Stimulated activated CD4-positive, alpha-beta T cell treated with anti-CD3 and anti-CD28 coated beads, TNF-alpha, amount 100 ng/mL, for 4 hours (primary cell): ENCODE data around the gene SF1.
A peak's percentile ranks its signal among the peaks of the same experiment; 100 is the strongest.

Experiments
- DNase-seq, 3 experiments: peaks; one replicate each; pipeline ENCODE4 v3.0.0-alpha.2; 2020; ENCODE audit warnings: low read depth in 3 of 3

SF1 gene

DNA sequence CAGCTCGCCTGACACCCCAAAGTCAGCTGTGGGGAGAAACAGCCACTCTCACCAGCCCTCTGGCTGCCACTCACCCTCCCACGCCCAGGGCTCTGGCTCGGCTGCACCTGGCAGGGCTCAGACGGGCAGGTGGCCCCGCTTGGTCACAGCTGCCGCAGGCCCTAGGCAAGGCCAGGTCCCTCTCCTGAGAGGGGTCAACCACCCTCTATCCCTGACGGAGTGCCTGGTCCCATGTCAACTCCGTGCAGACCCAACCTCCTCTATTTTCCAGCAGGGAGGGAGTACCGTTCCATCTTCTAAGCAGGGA lies 22.8 kb upstream of the SF1 start:
- DNase-seq, result no peak

DNA sequence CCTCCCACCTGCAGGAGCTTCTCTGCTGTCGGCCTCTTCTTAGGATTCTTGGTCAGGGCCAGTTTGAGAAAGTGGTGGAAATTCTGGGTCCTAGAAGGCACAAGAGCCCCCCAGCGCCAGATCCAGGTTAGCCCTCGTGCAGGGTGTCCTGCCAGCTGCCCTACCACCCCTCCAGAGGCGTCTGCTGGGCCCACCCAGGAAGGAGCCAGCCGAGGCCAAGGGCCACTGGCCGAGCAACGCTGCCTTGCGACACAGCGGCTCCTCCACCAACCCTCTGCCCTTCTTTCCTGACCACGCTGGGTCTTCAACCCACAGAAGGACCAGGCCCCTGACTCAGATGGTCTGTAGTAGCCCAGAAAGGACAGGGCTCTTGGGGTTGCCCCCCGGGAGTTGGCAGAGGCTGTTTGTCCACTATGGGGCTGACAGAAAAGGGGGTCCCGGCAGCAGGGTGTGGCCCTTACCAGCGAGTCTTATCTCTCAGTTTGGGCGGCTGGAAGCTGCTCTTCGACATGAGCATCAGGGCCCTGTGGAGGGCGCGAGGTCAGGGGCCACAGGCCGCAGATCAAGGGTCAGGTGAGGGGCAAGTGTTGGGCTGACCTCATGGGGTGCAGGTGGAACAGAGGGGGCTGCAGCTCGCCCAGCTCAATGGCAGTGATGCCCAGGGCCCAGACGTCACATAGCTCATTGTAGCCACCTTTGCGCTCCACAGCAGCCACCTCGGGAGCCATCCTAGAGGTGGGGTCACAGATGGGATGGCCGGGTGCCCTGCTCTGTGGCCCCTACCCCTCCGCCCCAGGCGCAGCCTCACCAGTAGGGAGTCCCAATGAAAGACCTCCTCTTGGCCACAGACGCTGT lies 22.2 kb upstream of the SF1 start:
- DNase-seq, result no peak

DNA sequence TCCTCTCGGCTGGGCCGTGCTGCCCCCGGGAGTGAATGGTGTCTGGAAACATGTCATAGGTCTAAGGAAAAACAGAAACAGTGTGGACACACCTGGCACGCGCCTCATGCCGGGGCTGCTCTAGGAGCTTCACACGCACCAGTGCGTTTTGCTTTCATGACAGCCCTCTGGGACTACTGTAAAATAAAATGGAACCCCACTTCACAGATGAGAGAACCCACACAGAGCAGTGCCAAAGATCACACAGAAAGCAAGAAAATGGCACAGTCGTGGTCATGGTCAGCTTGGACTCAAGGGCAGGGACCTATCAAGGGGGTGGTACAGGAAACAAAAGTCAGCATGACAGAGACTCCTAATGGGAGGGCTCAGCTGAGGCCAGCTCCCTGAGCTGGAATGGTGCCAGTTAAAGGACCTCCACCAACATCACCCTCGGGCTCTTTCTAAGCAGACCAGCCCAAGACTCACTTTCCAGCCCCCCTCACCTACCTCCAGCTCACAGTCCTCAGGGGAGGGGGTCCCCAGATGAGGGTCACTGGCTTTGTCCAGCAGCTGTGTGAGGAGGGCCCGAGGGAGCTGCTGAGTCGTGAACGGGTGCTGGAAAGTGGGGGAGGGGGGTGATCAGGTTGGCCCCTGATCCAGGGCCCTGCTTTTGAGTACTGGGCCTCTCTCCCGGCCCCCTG lies 21.4 kb upstream of the SF1 start:
- DNase-seq, result no peak

DNA sequence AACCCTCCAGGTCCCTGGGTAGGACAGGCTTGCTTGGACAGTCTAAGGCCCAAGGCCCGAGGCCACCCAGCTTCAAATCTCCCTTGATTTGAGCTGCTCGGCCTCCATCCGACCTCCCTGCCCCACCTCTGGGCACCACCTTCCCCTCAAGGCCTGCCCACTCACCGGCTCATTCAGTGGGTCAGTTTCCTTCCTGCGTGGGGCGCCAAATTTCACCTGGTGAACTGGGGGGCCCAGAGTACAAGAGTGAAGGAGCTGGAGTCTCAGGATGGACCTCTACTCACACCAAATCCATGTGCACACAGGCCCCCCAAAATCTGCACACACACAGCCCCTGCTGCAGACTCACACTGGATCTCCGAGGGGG lies 20.9 kb upstream of the SF1 start:
- no peak for DNase-seq

DNA sequence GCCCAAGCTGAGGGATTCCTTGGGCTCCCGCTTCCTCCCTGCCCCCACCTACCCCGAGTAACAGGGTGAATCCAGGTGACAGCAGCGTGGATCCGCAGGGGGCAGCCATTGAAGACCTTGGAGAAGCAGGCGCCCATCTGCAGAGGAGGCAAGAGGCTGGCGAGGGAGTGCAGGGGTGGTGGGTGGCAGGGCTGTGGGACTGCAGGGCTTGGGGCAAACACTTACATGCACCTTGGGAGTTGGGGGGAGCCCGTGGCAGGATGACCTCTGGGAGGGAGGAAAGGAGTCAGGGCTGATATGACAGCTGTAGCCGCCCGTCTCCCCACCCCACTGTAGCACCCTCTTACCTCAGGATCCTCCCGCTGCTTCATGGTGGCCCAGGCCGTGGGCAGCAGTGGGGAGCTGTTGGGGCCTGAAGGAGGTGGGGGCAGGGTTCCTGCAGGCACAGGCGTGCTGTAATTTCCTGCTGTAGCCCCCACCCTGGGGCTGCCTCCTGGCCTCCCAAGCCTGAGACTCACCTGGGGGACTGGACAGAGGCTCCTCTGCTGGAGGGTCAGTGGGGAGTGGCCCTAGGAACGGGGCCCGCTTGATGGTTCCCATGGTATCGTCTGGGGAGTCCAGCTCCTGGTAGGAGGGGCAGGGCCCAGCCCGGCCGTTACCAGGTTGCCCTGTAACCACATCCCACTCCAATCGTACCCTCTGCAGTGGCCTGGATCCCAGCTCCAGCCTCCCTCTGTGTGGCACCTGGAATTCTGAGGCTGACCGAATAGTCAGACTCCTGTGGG lies 18.6 kb upstream of the SF1 start:
- DNase-seq, result no peak

DNA sequence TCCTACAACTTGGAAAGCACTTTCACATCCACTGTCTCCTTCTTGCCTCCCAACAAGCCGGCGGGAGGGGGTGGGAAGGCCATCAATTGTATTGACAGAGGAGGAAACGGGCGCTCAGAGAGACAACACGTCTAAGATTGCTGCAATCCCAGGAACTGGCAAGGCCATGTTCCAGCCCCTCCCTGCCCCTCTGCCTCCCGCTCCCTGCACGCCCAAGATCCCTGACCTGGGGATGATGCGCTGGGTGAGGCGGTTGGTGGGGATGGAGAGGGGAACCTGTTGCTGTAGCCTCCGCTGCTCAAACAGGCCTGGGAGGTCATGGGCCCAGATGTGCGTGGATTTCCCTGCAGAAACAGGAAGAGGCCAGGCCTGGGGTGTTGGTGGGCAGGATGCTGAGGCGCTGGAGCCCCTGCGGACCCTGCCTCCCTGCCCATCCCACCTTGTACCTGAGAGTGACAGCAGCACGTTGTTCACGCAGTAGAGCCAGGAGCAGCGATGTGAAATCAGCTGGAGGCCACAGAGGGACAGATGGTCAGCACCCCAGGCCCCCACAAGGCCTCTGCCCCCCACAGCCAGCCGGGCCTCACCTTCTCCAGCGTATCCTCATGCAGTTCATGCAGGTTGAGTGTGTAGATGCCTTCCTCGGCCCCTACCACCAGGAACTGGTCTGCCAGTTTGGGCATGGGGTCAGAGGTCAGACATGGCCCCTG lies 17.9 kb upstream of the SF1 start:
- DNase-seq, result no peak

DNA sequence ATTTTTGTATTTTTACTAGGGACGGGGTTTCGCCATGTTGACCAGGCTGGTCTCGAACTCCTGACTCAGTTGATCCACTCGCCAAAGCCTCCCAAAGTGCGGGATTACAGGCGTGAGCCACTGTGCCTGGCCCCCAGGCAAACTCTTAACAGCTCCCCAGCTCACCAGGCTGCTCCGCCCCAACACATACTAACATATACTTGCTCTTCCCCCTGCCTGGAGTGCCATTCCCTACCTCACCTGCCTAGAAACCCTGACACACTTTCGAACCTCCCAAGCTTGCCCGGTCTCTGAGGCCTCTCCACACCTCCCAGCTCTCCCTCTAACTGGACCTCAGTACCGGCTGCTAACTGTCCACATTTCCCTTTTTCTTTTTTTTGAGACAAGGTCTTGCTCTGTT lies 16.2 kb upstream of the SF1 start:
- no peak for DNase-seq

DNA sequence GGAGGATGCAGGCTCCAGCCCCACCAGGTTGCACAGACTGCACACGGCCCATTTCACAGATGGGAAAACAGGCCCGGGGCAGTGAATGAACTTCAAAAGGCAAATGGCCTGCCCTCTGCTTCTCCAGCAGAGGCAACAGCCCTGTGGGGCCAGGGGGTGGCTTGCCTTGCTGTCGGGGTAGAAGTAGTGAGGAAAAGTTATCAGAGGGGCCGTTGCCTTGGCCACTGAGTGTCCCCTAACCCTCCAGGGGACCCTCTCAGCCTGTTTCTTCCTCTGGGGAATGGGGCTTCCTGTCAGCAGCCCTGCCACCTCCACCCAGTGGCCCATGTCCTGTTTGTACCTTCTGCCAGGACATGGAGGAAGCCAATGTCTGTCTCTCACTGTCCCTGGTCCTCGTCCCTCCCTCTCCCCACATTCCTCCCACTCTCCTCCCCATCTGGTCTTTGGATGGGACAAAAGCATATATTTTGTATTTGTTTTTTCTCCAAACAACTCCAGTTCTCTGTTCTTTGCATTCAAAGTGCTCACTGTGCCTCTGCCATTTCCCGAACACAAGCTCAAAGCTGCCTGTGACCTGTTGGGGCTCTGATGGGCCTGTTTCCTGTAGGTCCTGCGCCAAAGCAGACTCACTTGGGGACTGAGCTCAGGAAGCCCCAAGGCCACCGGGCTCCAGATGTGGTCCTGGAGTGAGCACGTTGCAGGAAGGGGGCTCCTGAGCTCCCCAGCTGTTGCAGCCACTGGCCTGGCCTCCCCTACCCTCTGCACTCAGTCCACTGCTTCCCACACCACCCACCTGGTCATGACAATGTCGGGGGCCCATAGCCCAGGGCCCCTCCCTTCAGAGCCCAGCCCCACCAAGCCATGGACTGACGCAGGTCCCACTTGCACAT lies 15.2 kb upstream of the SF1 start:
- DNase-seq, result no peak

DNA sequence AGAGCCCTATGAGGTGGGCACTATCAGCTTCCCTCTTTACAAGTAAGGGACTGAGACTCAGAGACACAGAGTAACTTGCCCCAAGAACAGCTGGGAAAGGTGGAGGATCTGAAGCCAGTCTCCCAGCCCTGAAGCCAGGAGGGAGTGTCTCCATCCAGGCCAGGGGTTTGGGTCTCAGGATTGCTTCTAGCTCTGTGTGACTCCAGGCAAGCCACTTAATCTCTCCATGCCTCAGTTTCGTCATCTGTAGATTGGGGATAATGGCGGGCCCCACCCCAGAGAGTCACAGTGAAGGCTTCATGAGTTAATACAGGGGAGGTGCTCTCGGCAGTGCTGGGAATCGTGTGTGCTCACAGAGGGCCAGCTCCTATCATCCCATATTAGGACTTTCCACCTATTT lies 14.1 kb upstream of the SF1 start:
- no peak for DNase-seq

DNA sequence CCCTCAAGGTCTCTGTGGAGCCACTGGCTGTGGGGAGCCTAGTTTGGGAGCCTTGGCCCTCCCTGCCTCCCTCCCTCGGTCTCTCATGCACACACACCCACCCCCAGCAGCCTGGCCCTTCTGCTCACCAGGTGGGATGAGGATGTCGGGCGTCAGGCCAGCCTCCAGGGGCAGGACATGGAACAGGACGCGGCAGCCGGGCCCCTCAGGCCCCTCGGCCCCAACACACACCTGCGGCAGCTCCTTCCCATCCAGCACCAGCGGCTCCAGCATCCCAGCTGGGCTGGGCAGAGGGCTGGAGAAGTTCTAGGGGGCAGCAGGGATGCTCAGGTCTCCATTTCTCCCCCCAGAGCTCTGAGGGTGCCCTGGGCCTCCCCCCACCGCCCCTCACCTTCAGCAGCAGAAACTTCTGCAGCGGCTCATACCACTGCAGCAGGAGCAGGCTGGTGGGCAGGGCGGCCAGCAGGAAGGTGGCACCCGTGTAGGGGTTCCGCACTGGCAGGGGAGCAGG lies 13.5 kb upstream of the SF1 start:
- DNase-seq, result no peak

DNA sequence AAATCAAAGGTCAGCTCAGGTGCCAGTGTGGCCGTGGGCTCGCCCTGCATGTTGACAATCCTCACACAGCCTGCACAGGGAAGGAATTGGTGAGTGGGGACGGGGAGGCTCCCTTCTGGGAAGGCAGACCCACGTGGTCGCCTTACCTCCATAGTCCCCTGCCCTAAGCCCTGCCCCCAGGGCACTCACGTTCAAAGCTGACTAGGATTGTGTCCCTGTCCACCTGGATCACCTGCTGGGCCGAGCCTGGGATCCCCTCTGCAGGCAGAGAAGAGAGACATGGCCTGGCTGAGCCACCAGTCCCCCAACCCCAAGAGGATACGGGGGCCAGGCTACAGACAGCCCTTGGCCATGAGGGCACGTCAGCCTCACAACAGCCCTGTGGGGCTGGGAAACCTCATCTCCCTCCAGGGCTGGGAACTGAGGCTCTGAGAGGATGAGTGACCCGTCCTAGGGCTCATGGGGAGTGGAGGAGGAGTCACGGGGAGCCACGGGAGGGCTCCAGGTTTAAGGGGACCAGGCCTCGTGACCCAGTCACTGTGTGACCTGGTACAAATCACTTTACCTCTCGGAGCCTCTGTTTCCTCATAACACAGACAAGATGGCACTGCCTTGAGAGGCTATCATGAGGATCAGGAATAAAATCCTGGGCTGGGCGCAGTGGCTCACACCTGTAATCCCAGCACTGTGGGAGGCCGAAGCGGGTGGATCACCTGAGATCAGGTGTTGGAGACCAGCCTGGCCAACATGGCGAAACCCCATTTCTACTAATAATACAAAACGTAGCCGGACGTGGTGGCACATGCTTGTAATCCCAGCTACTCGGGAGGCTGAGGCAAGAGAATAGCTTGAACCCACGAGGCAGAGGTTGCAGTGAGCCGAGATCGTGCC lies 12.1 kb upstream of the SF1 start:
- no peak for DNase-seq

DNA sequence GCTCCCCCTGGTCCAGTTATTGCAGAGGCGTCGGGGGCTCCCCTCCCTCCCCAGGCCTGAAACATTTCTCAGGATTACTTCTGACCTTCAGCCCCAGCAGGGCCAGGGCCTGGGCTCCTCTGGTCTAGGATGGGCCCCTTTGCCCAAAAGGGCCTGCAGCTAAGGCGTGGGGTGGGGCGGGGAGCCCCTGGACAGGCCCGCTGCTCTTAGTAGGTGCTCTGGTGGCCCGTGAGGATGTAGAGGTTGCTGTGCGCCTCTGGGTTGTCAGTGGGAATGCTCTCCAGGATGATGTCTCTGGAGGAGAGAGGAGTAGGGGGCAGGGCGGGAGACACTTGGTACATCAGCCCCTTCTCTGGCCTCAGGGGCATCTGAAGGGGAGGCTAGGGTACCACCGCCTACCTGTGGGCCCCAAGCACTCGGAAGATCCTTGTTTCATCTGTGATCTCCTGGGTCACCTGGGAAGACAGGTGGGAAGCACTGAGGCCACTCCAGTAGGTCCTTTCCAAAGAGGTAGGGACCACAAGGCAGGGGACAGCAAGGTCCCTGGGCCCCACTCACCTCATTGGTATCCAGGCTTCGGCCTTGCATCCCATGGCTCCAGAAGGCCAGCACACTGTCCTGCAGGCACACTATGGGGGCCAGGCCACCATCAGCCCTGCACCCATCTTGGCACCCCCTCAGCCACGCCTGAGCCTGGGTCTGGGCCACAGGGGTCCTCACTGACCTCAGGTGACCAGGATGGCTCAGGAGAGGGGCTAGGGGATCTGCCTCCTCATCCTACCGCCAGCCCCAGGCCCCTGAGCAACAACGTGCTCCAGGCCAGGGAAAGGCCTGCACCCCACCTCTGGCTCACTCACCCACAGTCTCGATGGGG lies 11.2 kb upstream of the SF1 start:
- no peak for DNase-seq

DNA sequence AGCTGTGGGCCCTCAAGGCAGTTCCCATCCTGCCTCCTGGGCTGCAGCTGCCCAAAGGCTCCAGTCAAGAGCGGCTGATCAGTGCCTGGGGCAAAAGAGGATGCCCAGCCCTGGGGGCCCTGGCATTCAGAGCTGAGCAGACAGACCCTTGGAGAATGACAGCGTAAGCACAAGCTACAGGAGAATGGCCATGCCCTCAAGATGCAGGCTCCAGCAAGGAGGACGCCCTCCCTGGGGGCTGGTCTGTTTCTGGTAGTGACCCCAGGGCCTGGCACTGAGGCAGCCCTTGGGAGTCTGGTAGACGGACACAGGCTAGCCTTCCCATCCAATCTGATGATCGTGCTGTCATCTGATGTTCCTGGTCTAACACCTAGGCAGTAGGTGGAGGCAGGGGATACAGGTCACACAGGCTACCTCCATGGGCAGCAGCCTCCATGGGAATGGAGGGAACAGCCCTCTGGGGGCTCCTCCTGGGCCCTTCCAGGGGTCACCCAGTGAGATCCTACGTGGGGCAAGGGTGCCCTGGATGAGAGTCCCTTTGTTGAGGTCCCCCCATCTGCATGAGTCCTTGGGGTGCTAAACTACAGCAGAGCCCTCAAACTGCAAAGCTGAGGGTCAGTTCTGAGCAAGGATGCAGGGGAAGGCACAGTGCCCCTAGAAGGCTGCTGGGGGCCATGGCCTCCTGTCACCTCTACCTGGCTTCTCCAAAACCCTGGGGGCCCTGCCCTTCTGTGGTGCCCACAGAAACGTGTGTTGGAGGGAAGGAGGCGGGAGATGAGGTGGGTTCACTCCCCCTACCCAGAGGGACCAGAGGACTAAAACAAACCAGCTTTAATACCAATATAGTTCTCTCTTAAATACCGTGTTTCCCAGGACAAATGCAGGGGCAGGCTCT lies 10.2 kb upstream of the SF1 start:
- DNase-seq, result no peak

DNA sequence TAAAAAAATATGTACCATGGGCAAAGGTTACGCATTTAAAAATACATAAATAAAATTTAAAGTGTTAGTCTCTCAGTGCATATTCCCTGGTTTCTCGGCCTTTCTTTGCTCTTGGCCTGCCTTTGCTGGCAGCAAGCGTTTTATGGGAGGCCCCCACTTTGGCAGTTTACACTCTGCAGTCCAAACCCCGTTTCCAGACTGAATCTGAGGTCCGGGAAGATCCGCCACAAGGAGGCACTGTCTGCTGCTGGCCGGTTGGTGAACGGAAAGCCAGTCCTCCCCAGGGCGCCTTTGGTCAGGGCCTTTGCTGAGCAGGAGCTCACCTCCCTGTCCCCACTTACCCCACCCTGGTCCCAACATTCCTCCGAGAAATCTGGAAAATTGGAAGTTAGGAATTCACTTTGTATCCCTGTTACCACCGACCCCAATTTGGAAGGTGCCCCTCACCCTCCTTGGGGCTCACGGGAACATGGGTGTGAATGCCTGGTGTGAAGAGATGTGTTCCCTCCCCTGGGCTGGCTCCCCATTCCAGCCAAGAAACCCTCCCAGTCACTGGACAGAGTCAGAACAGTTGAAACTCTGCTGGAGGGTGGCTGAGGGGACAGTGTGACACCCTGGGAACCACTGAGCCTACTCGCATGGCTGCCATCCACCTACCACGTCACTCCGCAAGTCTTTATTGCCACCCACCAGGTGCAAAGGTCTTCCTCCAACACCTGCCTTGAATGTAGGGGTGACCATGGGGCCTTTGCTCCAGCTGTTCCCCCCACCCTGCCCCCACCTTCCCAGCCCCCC lies 9.4 kb upstream of the SF1 start:
- DNase-seq, result peak in 2 of 3 experiments; percentile 32 to 40

DNA sequence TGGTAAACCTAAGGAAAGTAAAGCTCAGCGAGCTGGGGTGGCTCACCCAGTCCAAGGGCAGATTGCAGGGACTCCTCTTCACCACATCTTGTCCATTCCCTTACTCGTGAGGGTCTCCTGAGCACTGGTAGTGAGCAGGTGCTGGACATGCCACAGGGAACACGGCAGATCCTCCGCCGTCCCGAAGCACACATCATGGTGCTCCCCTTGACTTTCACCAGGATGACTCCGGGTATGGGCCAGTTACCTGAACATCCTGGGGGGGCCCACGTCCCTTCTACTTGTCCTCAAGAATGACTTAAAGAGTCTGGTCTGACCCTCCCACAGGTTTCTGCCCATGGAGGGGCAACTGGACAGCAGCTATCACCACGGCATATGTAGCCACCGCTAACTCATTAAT lies 8.0 kb upstream of the SF1 start:
- no peak for DNase-seq

DNA sequence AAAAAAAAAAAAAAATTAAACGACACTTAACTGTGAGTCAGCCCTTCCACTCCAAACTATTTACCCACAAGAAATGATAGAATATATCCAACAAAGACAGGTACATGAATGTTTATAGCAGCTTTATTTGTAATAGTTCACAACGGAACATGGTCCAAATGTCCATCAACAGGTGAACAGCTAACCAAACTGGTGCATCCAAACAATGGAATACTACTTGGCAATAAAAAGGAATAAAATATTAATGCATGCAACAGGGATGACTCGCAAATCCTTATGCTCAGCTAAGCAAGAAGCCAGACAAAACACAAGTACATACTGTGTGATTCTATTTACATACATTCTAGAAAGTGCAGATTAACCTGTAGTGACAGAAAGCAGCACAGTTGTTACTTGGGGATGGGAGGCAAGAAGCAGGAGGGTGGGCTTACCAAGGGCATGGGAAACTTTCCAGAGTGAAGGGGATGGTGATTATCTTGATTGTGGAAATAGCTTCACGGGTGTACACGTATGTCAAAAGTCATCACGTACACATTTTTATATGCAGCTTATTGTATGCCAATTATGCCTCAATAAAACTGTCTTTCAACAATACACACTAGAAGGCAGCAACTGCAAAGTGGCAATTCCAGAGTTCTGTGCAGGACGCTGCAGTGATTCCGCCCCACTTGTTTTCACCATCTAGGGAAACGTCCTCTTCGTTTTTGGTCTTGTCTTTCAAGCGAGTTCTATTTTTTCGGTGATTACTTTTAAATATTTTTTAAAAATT lies 6.7 kb upstream of the SF1 start:
- no peak for DNase-seq

DNA sequence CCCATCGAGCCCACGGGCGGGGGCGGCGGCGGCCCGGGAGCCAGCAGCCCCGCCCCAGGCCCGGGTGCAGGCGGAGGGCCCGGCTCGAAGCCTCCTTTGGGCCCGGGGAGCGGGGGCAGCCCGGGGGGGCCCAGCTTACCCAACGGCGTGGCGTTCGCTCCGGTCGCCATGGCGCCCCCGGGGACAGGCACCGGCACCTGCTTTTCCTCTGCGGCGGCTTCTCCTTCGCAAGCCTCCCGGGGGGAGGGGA lies 194 bp downstream of the SF1 start:
- peak in 1 of 3 experiments; percentile 35 for DNase-seq
